GM12873 (cell line): ENCODE results near the gene RBPJ.

Experiments
- TF ChIP-seq, protein P1 (sequence below): IDR thresholded peaks from 2 replicates; pipeline ENCODE4 v1.5.1; 2012; ENCODE audit warnings: low read depth, mild to moderate bottlenecking, moderate library complexity, low read length, control low read depth; ENCODE audit not compliant: insufficient read depth; ENCODE audit errors: missing control alignments

Gene RBPJ

GRCh38 chr4:26356081-26356501 is 35.3 kb downstream of the RBPJ start:
- TF ChIP-seq, protein P1, sequence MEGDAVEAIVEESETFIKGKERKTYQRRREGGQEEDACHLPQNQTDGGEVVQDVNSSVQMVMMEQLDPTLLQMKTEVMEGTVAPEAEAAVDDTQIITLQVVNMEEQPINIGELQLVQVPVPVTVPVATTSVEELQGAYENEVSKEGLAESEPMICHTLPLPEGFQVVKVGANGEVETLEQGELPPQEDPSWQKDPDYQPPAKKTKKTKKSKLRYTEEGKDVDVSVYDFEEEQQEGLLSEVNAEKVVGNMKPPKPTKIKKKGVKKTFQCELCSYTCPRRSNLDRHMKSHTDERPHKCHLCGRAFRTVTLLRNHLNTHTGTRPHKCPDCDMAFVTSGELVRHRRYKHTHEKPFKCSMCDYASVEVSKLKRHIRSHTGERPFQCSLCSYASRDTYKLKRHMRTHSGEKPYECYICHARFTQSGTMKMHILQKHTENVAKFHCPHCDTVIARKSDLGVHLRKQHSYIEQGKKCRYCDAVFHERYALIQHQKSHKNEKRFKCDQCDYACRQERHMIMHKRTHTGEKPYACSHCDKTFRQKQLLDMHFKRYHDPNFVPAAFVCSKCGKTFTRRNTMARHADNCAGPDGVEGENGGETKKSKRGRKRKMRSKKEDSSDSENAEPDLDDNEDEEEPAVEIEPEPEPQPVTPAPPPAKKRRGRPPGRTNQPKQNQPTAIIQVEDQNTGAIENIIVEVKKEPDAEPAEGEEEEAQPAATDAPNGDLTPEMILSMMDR: no peak

GRCh38 chr4:26360273-26360672 is 39.5 kb downstream of the RBPJ start:
- TF ChIP-seq, protein P1: no peak

DNA sequence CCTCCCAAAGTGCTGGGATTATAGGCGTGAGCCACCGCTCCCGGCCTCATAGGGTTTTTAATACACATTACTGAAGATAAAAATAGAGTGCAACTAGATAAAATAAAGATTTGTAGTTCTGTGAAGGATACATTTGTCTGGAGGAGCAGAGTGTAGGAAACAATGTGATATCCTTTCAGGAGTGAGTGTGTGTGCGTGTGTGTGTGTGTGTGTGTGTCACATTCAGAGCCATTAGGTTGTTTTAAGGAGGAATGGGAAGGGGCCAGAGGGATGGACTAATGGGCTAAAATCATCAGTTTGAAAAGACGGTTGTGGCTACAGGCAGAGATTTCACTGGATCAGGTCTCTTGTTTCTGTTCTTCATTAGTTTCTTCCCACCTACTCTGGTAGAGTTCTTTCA is 40.0 kb downstream of the RBPJ start:
- TF ChIP-seq, protein P1: no peak

DNA sequence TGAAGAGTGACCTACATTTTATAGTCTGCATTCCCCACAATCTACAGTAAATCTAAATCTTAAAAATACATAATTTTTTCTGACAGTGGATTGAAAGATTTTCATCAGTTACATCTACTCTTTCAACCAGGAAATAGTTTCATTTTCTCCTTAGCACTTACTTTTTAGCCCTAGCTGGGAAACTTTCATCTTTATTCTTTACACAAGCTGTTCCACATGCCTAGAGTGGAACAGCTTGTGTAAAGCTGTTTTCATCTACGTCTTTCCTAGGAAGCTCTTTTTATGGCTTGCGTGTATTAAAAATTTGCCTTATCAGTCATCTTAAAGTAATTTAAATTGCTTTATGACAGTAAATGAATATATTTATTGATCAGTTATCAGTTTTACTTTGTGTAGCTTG is 40.5 kb downstream of the RBPJ start:
- TF ChIP-seq, protein P1: no peak

DNA sequence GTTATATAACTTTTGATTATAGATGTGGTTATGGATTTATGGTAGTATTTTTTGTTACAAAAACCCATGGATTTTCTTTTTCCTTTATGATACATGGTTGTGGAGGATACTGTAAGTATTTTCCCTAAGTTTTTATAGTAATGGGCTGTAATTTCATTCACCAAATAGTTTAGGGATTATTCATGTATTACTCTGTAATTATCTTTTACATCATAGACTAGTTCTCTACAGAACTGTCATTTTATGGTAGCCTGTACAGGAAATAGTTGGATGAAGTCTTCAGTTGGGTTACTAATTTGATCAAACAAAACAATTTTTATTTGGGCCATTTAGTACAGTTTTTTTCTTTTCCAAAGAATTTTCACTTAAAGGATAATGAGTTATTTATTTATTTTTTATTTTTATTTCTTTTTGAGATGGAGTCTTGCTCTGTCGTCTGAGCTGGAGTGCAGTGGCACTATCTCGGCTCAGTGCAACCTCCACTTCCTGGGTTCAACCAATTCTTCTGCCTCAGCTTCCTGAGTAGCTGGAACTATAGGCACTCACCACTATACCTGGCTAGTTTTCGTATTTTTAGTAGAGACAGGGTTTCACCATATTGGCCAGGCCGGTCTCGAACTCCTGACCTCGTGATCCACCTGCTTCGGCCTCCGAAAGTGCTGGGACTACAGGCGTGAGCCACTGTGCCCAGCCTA is 42.1 kb downstream of the RBPJ start:
- TF ChIP-seq, protein P1: no peak

DNA sequence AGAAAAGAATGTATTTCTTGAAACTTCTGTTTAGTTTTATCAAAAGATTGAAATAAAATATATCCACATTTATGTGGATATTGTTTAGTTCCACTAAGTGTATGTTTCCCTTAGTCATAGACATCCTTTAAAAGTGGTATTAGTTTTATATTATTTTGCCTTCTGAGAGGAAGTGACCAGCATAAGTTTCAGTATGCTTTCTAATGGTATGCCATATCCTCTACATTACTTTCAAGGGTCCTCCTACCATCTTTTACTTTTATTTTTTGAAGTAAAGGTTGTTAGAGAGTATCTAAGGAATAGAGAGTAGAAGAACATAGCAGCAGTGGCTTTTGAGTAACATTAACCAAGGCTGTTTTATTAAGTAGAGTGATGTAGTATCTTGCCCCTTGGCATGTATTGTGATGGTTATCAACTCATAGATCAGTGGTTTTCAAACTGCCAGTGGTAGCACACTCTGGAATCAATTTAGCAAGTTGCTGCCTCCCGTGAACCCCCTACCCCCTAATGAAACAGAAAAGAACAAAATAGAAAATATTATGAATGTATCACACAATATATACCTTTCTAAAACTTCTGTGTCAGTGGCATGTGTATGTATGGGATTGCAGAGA is 44.8 kb downstream of the RBPJ start:
- TF ChIP-seq, protein P1: no peak

DNA sequence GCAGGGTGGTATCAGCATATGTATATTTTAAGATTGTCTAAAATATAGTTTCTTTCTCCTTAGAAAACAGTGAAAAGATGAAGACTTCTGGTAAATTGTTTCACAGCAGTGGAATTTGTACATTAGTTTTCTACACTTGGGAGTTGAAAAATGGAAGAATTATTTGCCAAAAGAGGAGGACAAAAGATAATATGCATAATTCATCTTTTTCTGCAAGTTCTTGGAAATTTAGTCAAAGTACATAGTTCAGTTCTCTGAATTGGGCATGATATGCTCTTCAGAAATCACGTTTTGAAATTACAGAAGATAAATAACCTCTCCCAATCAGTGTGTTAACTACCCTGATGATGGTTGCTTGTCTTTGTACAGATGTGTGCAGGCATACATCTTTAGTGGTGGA is 47.0 kb downstream of the RBPJ start:
- TF ChIP-seq, protein P1: no peak
